ENCODE measurements around the gene CNTN4.

The CNTN4 gene

DNA sequence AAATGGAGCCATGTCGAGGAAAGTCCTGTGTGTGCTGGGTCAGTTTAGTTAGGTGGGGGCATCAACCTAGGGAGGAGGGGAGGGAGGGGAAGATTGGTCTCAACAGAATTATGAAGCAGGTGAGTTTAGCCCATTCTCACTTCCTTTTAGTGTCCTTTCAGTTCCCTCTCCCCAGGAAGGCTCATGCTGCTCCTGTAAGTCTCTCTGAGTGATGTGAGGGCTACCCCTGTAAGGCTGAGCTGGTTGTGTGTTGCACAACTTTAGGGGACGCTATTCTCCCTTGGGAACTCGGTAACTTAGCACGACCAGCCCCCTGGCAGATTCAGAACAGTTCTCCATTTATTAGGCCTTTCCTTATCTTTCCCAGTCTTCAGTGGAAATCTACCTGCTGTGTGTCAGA is 990.4 kb downstream of the CNTN4 start:
- no peak overlapping the region for H3K27ac ChIP-seq
- no peak overlapping the region for H3K4me3 ChIP-seq

DNA sequence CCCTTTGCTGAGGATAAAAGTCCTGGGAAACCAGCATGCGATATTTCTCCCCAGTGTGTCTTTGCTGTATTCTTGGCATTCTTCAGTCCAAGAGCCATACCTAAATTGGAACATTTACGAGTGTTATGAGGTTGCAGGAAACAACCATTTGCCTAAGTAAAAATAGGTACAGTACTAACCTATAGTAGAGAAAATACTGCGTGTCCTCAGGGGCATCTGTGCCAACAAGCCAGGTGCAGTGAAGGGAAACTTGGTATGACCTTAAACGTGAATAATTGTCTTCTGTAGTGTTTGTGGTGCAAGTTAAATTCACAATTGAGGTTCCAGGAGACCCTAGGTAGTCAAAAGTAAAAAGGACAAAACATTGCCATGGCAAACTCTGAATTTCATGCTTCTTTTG is 999.3 kb downstream of the CNTN4 start:
- H3K27ac ChIP-seq = no peak overlapping the region
- H3K4me3 ChIP-seq = no peak overlapping the region

- Histone ChIP-seq H3K4me3 (no peak overlapping the region), H3K27ac (no peak overlapping the region)
Observed at GRCh38 chr3:3101660-3102458, 1003.2 kb downstream of the CNTN4 start.

GRCh38 chr3:3102751-3103150 is 1004.1 kb downstream of the CNTN4 start:
- H3K4me3 ChIP-seq = no peak overlapping the region

DNA sequence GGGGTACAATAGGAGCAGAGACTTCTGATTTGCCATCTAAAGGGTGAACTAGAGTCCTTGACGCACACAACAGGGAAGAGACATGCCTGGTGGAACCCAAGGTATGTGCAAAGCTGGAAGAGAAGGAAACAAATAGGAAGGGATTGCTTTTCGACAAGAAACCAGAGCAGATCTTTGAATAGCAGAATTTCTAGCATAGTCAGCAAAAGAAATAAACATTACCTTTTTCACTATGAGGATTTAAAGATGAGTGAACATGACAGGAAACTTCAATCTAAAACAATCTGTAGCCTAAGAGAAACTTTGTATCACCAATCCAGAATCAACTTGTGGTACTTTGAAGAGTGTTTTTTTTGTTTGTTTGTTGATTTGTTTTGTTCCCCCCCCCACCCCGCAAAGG is 1006.6 kb downstream of the CNTN4 start:
- H3K27ac ChIP-seq = no peak overlapping the region
- H3K4me3 ChIP-seq = no peak overlapping the region

More at GRCh38 chr3:3102751-3103150, 1004.1 kb downstream of the CNTN4 start:
- H3K27ac ChIP-seq = no peak overlapping the region

GRCh38 chr3:3105815-3106214 is 1007.1 kb downstream of the CNTN4 start:
- Histone ChIP-seq H3K4me3 (no peak overlapping the region), H3K27ac (no peak overlapping the region)

DNA sequence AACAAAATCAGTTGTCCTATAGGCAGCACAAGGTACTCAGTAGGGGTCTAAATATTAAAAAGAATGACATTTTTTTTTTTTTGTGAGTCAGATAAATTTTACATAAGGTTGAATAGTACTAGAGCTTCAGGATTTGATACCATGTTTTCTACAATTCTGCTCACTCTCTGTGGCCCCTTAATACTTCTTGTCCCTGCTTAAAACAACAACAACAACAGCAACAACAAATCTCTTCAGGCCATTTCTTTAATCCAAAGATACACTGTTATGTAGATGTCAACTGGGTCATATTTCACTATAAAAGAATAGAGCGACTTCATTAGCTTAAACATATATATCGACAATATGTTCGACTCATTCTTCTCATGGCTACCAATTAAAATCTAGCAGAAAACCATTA is 1008.5 kb downstream of the CNTN4 start:
- H3K27ac ChIP-seq = no peak overlapping the region
- no peak overlapping the region for H3K4me3 ChIP-seq
